ENCODE measurements around the gene KLHL6.
"Not testable (repeated sequence)": the region's sequence is repeated elsewhere in the genome, so short reads cannot be mapped to it uniquely, and the experiment has no call there.

Gene KLHL6

GRCh38 chr3:183576487-183577107, 21.1 kb upstream of the KLHL6 start:
- peaks cover 9% of the 10 kb centered on the region for H3K4me1 ChIP-seq
- H3K4me3 ChIP-seq (ENCODE audit: low read depth, low read length) = peak overlapping the region; percentile 21
- no peak for TF ChIP-seq CTCF (IDR thresholded peaks at IDR 0.05; ENCODE audit: low read depth, low read length)
- DNase-seq = peak; percentile 85
- H3K9me3 ChIP-seq = no peaks in the 10 kb centered on the region
- no peaks in the 10 kb centered on the region for H3K27me3 ChIP-seq
- H3K36me3 ChIP-seq = no peaks in the 10 kb centered on the region

- no peaks in the 10 kb centered on the region; the same call in 1 of the 2 replicates for H3K9me3 ChIP-seq
- H3K4me1 ChIP-seq = peaks cover 9% of the 10 kb centered on the region
- no peaks in the 10 kb centered on the region for H3K36me3 ChIP-seq
- DNase-seq = no peak
- no peak for TF ChIP-seq CTCF (IDR thresholded peaks at IDR 0.05; ENCODE audit: low read depth, low read length)
- no peak overlapping the region for H3K4me3 ChIP-seq (ENCODE audit: low read depth, low read length)
- H3K27me3 ChIP-seq = no peaks in the 10 kb centered on the region
Observed at GRCh38 chr3:183572935-183573334, 17.4 kb upstream of the KLHL6 start.

GRCh38 chr3:183570191-183570590, 14.7 kb upstream of the KLHL6 start:
- not testable (repeated sequence) for H3K4me3 ChIP-seq (ENCODE audit: low read depth, low read length); H3K9me3 ChIP-seq; H3K27me3 ChIP-seq; H3K36me3 ChIP-seq; DNase-seq; H3K4me1 ChIP-seq

GRCh38 chr3:183566880-183567279, 11.4 kb upstream of the KLHL6 start:
- DNase-seq = no peak
- Histone ChIP-seq H3K9me3 (no peaks in the 10 kb centered on the region; the same call in 1 of the 2 replicates), H3K36me3 (no peaks in the 10 kb centered on the region), H3K4me1 (no peaks in the 10 kb centered on the region; the same call in none of the 2 replicates), H3K4me3 (ENCODE audit: low read depth, low read length) (no peak overlapping the region), H3K27me3 (no peaks in the 10 kb centered on the region)
- TF ChIP-seq CTCF (IDR thresholded peaks at IDR 0.05; ENCODE audit: low read depth, low read length) = no peak

- Histone ChIP-seq H3K36me3 (no peaks in the 10 kb centered on the region), H3K4me1 (no peaks in the 10 kb centered on the region; the same call in none of the 2 replicates), H3K4me3 (ENCODE audit: low read depth, low read length) (no peak overlapping the region), H3K9me3 (no peaks in the 10 kb centered on the region), H3K27me3 (no peaks in the 10 kb centered on the region)
- DNase-seq = no peak
- TF ChIP-seq CTCF (IDR thresholded peaks at IDR 0.05; ENCODE audit: low read depth, low read length) = no peak
Observed at GRCh38 chr3:183564046-183564445, 8.5 kb upstream of the KLHL6 start.

GRCh38 chr3:183563536-183563874, 8.0 kb upstream of the KLHL6 start:
- Histone ChIP-seq H3K9me3 (no peaks in the 10 kb centered on the region), H3K36me3 (no peaks in the 10 kb centered on the region), H3K4me3 (ENCODE audit: low read depth, low read length) (no peak overlapping the region), H3K4me1 (no peaks in the 10 kb centered on the region; the same call in none of the 2 replicates), H3K27me3 (no peaks in the 10 kb centered on the region)
- no peak for TF ChIP-seq CTCF (IDR thresholded peaks at IDR 0.05; ENCODE audit: low read depth, low read length)
- DNase-seq = no peak
